Left forelimb (tissue), 1 donor: ENCODE measurements around the gene F7.
"Not testable (repeated sequence)": the region's sequence is repeated elsewhere in the genome, so short reads cannot be mapped to it uniquely, and the experiment has no call there.

Experiments
- DNase-seq: peaks from one replicate; pipeline ENCODE4 v3.0.0-alpha.2; 2018; ENCODE audit warnings: low spot score

The F7 gene

GRCh38 chr13:113105032-113105920 lies at the start of gene F7:
F7 (plus strand) TSS chr13:113105791; CDS start chr13:113105842, 51 bp downstream.
- no peak for DNase-seq

- DNase-seq: no peak
Measured at GRCh38 chr13:113057084-113057483, 48.5 kb upstream of the F7 start.

- not testable (repeated sequence) for DNase-seq
Measured at GRCh38 chr13:113057559-113057958, 48.0 kb upstream of the F7 start.

- DNase-seq: no peak
Measured at GRCh38 chr13:113058129-113058987, 47.2 kb upstream of the F7 start.

GRCh38 chr13:113058988-113059850 lies 46.4 kb upstream of the F7 start:
- DNase-seq: no peak

- no peak for DNase-seq
Measured at GRCh38 chr13:113059891-113060290, 45.7 kb upstream of the F7 start.

GRCh38 chr13:113060557-113061270 lies 44.9 kb upstream of the F7 start:
- no peak for DNase-seq

GRCh38 chr13:113061271-113061625 lies 44.3 kb upstream of the F7 start:
- no peak for DNase-seq

GRCh38 chr13:113061796-113062425 lies 43.7 kb upstream of the F7 start:
- no peak for DNase-seq

- no peak for DNase-seq
Measured at GRCh38 chr13:113062691-113063090, 42.9 kb upstream of the F7 start.

GRCh38 chr13:113063091-113063491 lies 42.5 kb upstream of the F7 start:
- DNase-seq: no peak

- no peak for DNase-seq
Measured at GRCh38 chr13:113064000-113064533, 41.5 kb upstream of the F7 start.

- DNase-seq: no peak
Measured at GRCh38 chr13:113064534-113065405, 40.8 kb upstream of the F7 start.

- DNase-seq: no peak
Measured at GRCh38 chr13:113065406-113066141, 40.0 kb upstream of the F7 start.

- no peak for DNase-seq
Measured at GRCh38 chr13:113066142-113066455, 39.5 kb upstream of the F7 start.

- DNase-seq: no peak
Measured at GRCh38 chr13:113066746-113067145, 38.8 kb upstream of the F7 start.

GRCh38 chr13:113069861-113070805 lies 35.5 kb upstream of the F7 start:
- DNase-seq: no peak

- DNase-seq: no peak
Measured at GRCh38 chr13:113070855-113071254, 34.7 kb upstream of the F7 start.
